Effector memory CD8-positive, alpha-beta T cell (primary cell): Measurements from ENCODE around the gene EFL1.

ENCODE experiments used
- ATAC-seq: fragments of 150-1000 bp; cut with Tn5 transposase; replicated peaks from 2 replicates; pipeline ENCODE4 v1.10.0; 2021; ENCODE audit warnings: mild to moderate bottlenecking, moderate library complexity
- DNase-seq, 3 experiments: peaks; one replicate each; pipeline ENCODE4 v3.0.0; 2021
- H3K27ac Mint-ChIP-seq, 2 donors: one replicate each; pipeline ENCODE4 v1.8.0; 2022; ENCODE audit warnings: mild to moderate bottlenecking in 2 of 2, mixed read lengths in 2 of 2, moderate library complexity in 2 of 2
- H3K27me3 Mint-ChIP-seq, 2 donors: one replicate each; pipeline ENCODE4 v1.8.0; 2022; ENCODE audit warnings: mixed read lengths in 2 of 2
- H3K36me3 Mint-ChIP-seq: one replicate; pipeline ENCODE4 v1.8.0; 2022; ENCODE audit warnings: mild to moderate bottlenecking, moderate library complexity, mixed read lengths; ENCODE audit not compliant: insufficient read depth
- H3K4me1 Mint-ChIP-seq, 2 donors: one replicate each; pipeline ENCODE4 v1.8.0; 2022; ENCODE audit warnings: low read depth in 2 of 2, mixed read lengths in 2 of 2
- H3K4me3 Mint-ChIP-seq, 2 donors: one replicate each; pipeline ENCODE4 v1.8.0; 2022; ENCODE audit warnings: mild to moderate bottlenecking in 2 of 2, mixed read lengths in 2 of 2, moderate library complexity in 2 of 2
- H3K9me3 Mint-ChIP-seq, 2 donors: one replicate each; pipeline ENCODE4 v1.8.0; 2022; ENCODE audit warnings: mixed read lengths in 2 of 2

The EFL1 gene

DNA sequence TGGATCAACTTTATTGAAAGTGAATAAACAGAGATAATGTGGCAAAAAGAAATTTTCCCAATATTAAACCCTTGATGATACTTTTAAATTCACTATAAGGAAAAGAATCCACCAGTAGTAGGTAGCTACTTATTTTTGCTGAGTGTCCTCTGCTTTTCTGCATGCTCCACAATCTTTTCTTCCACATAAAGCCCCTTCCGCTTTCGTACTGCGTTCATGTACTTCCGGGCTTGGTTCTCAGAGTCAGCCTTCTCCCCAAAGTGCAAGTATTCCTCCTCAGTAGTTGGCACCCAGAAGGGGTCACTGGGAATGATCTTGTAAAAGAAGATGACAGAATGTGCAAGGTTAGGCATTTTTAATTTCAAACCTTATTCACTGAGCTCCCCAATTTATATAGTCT, 132.3 kb downstream of the EFL1 start:
- DNase-seq (no peak), ATAC-seq (no peak)
- no peaks in the 10 kb centered on the region for H3K9me3 Mint-ChIP-seq
- H3K4me3 Mint-ChIP-seq: no peak overlapping the region
- no peaks in the 10 kb centered on the region for H3K27me3 Mint-ChIP-seq
- peaks cover 0 to 6% of the 10 kb centered on the region in 2 donors for H3K4me1 Mint-ChIP-seq
- H3K36me3 Mint-ChIP-seq: peaks cover 36% of the 10 kb centered on the region
- H3K27ac Mint-ChIP-seq: no peak overlapping the region

DNA sequence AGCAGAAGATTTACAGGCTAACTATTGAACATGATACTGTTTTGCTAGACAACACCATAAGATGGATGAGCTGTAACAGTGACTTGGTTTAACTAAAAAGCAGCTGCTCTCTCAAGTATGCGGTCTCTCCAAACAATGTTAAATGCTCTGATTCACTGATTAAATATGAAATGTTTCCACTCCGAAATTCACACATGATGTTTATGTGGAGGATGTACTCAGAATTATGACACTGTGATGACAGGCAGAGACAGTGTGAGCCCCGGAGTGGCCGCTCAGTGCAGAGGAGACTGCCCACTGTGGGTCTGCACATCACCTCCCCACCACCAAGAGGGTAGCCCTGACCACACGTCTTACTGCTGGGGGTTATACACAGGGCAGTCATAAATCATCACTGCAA, 132.8 kb downstream of the EFL1 start:
- Mint-ChIP-seq H3K9me3 (no peaks in the 10 kb centered on the region), H3K27me3 (no peaks in the 10 kb centered on the region), H3K4me1 (peaks cover 0 to 6% of the 10 kb centered on the region in 2 donors), H3K27ac (no peak overlapping the region), H3K4me3 (no peak overlapping the region), H3K36me3 (peaks cover 33% of the 10 kb centered on the region)
- no peak for ATAC-seq
- DNase-seq: no peak

- DNase-seq (no peak), ATAC-seq (no peak)
- no peak overlapping the region for H3K4me3 Mint-ChIP-seq
- H3K4me1 Mint-ChIP-seq: peaks cover 0 to 6% of the 10 kb centered on the region in 2 donors
- no peaks in the 10 kb centered on the region for H3K27me3 Mint-ChIP-seq
- no peak overlapping the region for H3K27ac Mint-ChIP-seq
- H3K9me3 Mint-ChIP-seq: no peaks in the 10 kb centered on the region
- H3K36me3 Mint-ChIP-seq: peaks cover 30% of the 10 kb centered on the region
Measured at GRCh38 chr15:82129149-82129692, 133.3 kb downstream of the EFL1 start.

DNA sequence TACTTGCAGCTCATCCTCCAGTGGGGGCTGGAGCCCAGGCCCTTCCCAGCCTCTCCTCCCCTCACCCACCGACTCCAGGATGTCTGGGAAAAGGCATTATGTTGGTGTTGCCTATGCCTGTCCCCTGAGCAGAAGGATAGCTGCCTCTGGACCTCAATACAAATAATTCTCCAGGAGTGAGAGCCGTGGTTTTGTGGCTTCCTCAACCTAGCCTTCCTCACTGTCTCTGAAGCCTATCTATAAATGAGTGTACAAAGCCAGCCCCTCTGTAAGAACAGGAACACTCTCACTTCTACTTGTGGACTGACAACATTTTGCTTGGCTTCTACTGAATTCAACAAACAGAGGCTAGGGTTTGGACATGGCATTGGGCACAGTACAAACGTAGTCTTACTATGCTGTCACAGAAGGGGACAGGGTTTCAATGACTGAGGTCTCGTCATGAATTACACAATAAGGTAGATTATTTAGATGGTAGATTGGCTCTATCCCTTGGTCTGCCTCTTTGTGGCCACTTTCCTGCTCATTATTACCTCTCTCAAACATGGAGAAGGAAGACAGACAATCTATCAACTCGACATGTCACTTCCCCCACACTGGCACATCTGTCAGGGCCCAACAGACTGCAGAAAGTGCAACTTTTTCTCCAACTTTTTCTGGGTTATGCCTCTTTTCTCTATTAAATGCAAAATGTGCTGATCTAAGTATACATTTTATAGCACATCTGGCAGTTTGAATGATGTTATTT, 134.0 kb downstream of the EFL1 start:
- no peaks in the 10 kb centered on the region for H3K9me3 Mint-ChIP-seq
- DNase-seq (no peak), ATAC-seq (no peak)
- H3K27me3 Mint-ChIP-seq: no peaks in the 10 kb centered on the region
- H3K4me3 Mint-ChIP-seq: no peak overlapping the region
- peaks cover 0 to 6% of the 10 kb centered on the region in 2 donors for H3K4me1 Mint-ChIP-seq
- H3K27ac Mint-ChIP-seq: no peak overlapping the region
- peaks cover 26% of the 10 kb centered on the region for H3K36me3 Mint-ChIP-seq

- no peaks in the 10 kb centered on the region for H3K27me3 Mint-ChIP-seq
- H3K27ac Mint-ChIP-seq: no peak overlapping the region
- DNase-seq (no peak), ATAC-seq (no peak)
- no peaks in the 10 kb centered on the region for H3K9me3 Mint-ChIP-seq
- H3K4me1 Mint-ChIP-seq: peaks cover 0 to 6% of the 10 kb centered on the region in 2 donors
- peaks cover 22% of the 10 kb centered on the region for H3K36me3 Mint-ChIP-seq
- H3K4me3 Mint-ChIP-seq: no peak overlapping the region
Measured at GRCh38 chr15:82127581-82127980, 135.0 kb downstream of the EFL1 start.

- Mint-ChIP-seq H3K27me3 (no peaks in the 10 kb centered on the region), H3K36me3 (peaks cover 19% of the 10 kb centered on the region), H3K4me3 (no peak overlapping the region), H3K9me3 (no peaks in the 10 kb centered on the region), H3K27ac (no peak overlapping the region), H3K4me1 (no peaks in the 10 kb centered on the region)
- ATAC-seq: no peak
- DNase-seq: no peak
Measured at GRCh38 chr15:82126346-82126745, 136.2 kb downstream of the EFL1 start.

DNA sequence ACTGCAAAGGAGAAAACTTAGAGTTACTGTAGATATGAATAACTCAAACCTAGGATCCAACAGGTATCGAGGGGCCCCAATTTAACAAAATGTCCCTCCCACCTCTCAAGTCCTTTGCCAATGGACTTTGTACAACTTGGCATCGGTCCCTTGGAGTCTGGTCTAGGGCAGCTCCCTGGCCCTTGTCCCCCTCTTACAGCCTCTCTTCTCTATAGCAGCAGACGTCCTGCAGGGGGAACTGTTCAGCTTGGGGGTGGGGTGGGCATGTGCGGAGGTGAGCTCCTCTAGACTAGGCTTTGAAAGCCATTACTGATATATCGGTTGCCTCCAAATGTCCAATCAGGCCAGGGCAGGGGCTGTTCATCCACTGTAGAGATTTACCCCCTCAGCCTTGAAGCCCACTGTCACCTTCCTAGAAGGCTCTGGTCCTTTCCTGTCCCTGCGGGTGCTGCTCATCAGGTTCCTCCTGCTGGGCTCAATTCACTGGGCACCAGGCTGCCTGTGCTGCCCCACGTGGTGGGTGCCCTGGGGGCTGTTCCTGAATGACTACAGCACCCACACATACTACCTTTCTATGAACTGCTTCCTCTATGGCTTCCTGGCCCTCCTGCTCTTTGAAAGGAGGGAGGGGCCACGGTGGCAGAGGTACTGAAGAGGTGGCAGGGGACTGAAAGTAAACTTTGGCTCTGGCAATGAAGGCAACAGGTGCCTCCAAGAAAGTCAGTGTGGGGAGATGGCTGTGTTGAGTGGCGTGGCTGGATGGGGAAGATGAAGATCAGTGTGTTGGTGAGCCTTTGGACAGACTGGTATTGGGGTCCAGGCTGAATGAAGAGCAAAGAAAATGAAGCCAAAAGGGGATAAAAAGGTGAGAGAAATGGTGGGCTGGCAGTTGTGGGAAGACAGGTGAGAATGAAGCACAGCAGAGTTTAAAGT, 137.9 kb downstream of the EFL1 start:
- peaks cover 7% of the 10 kb centered on the region for H3K36me3 Mint-ChIP-seq
- DNase-seq (no peak), ATAC-seq (no peak)
- H3K27me3 Mint-ChIP-seq: no peaks in the 10 kb centered on the region
- H3K27ac Mint-ChIP-seq: peak overlapping the region in 1 of 2 donors; percentile 15
- peaks cover 0 to 3% of the 10 kb centered on the region in 2 donors for H3K4me1 Mint-ChIP-seq
- no peak overlapping the region for H3K4me3 Mint-ChIP-seq
- no peaks in the 10 kb centered on the region for H3K9me3 Mint-ChIP-seq

DNA sequence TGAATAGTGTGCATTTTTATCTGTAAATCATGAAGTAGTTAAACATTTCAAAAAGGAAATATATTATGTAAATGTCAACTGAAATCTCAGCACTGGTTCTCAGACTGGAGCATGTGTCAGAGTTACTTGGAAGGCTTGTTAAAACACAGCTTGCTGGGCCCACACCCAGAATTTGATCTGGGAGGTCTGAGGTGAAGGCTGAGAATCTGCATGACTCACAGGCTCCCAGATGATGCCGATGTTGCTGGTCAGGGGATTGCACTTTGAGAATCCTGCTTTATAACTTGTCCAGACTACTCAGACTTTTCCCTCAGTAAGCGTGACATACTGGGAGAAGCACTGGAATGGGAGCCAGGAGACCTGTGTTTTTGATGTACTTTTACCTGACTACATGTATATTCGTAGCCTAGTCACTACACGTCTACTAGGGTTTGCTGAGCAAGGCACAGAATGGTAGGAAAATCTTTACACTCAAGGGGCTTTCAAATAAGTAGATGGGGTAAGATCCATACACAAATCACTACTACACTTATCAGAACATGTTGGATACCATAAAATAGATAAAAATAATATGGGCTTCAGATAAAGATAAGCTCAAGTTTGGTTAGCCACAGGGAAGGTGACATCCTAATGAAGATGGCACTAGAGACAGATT, 139.7 kb downstream of the EFL1 start:
- no peak for DNase-seq
- no peaks in the 10 kb centered on the region for H3K27me3 Mint-ChIP-seq
- H3K4me1 Mint-ChIP-seq: peaks cover 0 to 4% of the 10 kb centered on the region in 2 donors
- no peak overlapping the region for H3K27ac Mint-ChIP-seq
- H3K9me3 Mint-ChIP-seq: no peaks in the 10 kb centered on the region
- H3K4me3 Mint-ChIP-seq: no peak overlapping the region
- H3K36me3 Mint-ChIP-seq: peaks cover 3% of the 10 kb centered on the region
- no peak for ATAC-seq

DNA sequence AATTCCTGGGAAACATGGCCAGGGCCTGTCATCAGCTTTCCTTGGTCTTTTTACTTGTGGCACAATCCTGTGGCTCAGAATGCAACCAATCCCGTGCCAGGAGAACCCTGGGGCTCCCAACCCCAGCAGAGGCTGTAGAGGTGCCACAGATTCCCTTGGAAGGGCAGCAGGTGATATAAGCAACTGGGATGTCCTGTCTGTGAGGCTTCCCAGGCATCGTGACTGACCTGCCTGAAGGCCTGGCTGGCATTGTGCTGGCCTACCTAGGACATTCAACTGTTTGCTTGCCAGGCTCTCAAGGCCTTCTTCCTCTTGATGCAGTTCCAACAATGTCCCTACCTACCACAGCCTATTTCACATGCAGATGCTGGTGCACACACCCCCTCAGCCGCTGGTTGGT, 144.5 kb downstream of the EFL1 start:
- H3K27me3 Mint-ChIP-seq: no peaks in the 10 kb centered on the region
- H3K36me3 Mint-ChIP-seq: peaks cover 3% of the 10 kb centered on the region
- no peak for ATAC-seq
- H3K9me3 Mint-ChIP-seq: no peaks in the 10 kb centered on the region
- DNase-seq: no peak
- H3K4me1 Mint-ChIP-seq: peaks cover 0 to 4% of the 10 kb centered on the region in 2 donors
- H3K27ac Mint-ChIP-seq: no peak overlapping the region
- H3K4me3 Mint-ChIP-seq: no peak overlapping the region

DNA sequence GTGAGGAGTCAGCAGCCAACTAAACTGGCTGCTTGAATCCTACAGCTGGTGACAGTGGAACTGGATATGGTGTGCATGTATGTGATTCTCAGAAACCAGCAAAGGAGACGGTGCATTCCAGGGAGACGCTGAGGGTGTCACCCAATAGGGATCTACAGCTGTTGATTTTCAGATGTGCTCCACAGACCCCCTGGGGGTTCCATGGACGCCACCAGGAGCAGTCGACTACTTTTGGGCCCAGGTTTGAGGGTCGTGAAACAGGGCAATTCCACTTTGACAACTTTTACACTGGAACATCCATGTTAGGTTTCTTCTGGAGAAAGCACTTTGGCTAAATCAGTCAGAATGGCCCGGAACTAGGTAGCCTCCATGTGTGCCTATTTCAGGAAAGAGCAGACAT, 145.2 kb downstream of the EFL1 start:
- Mint-ChIP-seq H3K36me3 (peaks cover 3% of the 10 kb centered on the region), H3K27ac (no peak overlapping the region), H3K4me3 (no peak overlapping the region), H3K27me3 (no peaks in the 10 kb centered on the region), H3K9me3 (no peaks in the 10 kb centered on the region), H3K4me1 (peaks cover 0 to 4% of the 10 kb centered on the region in 2 donors)
- no peak for ATAC-seq
- no peak for DNase-seq

- no peak overlapping the region for H3K4me3 Mint-ChIP-seq
- H3K36me3 Mint-ChIP-seq: peaks cover 2% of the 10 kb centered on the region
- H3K27ac Mint-ChIP-seq: no peak overlapping the region
- no peaks in the 10 kb centered on the region for H3K27me3 Mint-ChIP-seq
- DNase-seq: no peak
- H3K9me3 Mint-ChIP-seq: no peaks in the 10 kb centered on the region
- peaks cover 0 to 2% of the 10 kb centered on the region in 2 donors for H3K4me1 Mint-ChIP-seq
- ATAC-seq: no peak
Measured at GRCh38 chr15:82114660-82115059, 147.9 kb downstream of the EFL1 start.

DNA sequence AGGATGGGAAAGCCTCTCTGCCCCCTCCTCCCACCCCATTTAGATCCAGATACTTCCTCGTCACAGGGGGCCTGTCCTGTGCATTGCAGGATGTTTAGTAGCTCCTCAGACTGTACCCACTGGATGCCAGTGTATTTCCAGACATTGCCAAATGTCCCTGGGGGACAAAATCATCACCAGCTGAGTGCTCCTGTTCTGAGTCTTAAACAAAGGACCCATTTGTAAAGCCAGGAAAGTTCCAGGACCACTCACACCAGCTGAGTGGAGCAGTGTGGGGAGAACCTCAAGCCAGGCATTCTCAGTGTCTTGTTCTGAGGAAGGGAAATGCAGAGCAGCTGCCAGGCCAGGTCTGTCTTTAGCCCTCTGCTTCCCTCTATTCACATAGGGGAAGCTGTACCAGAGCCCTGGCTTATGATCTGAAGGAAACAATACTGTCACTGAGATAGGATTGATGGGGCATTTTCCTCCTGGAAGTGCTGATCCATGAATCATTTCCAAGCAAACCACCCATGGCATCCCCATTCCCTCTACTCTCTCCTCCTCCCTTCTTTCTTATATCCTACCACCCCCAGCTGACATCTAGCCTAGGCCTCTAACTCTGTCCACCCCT, 149.3 kb downstream of the EFL1 start:
- Mint-ChIP-seq H3K4me1 (peaks cover 0 to 6% of the 10 kb centered on the region in 2 donors), H3K9me3 (no peaks in the 10 kb centered on the region), H3K27me3 (no peaks in the 10 kb centered on the region), H3K36me3 (peaks cover 2% of the 10 kb centered on the region), H3K27ac (no peak overlapping the region), H3K4me3 (no peak overlapping the region)
- ATAC-seq (no peak), DNase-seq (no peak)

- Mint-ChIP-seq H3K4me3 (no peak overlapping the region), H3K9me3 (no peaks in the 10 kb centered on the region), H3K4me1 (peaks cover 0 to 6% of the 10 kb centered on the region in 2 donors), H3K36me3 (peaks cover 2% of the 10 kb centered on the region), H3K27ac (no peak overlapping the region), H3K27me3 (no peaks in the 10 kb centered on the region)
- no peak for DNase-seq
- no peak for ATAC-seq
Measured at GRCh38 chr15:82111918-82112317, 150.6 kb downstream of the EFL1 start.
